Muscle of leg (tissue), 11 donors: ENCODE measurements around the gene MDFIC. TPM values are rescaled to one million over a fixed set of nuclear protein-coding genes. Genes with fewer than 3 reads are reported as not detected.

Experiments used
- DNase-seq: peaks from one replicate; pipeline ENCODE4 v3.0.0; 2013
- H3K27ac ChIP-seq: one replicate; pipeline ENCODE4 v1.5.1; 2013; ENCODE audit warnings: mild to moderate bottlenecking, low read length, control low read depth
- H3K27me3 ChIP-seq: one replicate; pipeline ENCODE4 v1.6.1; 2013; ENCODE audit warnings: low read length; ENCODE audit not compliant: control insufficient read depth, insufficient read depth
- H3K36me3 ChIP-seq: one replicate; pipeline ENCODE4 v1.6.1; 2013; ENCODE audit warnings: low read length; ENCODE audit not compliant: control insufficient read depth, insufficient read depth
- H3K4me1 ChIP-seq: one replicate; pipeline ENCODE4 v1.6.1; 2013; ENCODE audit warnings: low read length; ENCODE audit not compliant: control insufficient read depth, insufficient read depth
- H3K4me3 ChIP-seq: one replicate; pipeline ENCODE4 v1.5.1; 2013; ENCODE audit warnings: low read length, control low read depth
- H3K9me3 ChIP-seq: replicated peaks from 2 replicates; pipeline ENCODE4 v1.6.1; 2013; ENCODE audit warnings: low read depth, low read length; ENCODE audit not compliant: control insufficient read depth
- WGBS: methylation state at CpG from one replicate; pipeline ENCODE4 v1.1.5; 2013; ENCODE audit warnings: missing lambda C conversion rate; ENCODE audit not compliant: insufficient coverage; 5-methylcytosine and 5-hydroxymethylcytosine counted together
- polyA plus RNA-seq, 8 donors: library from polyadenylated mRNA; unstranded; fragments of 120-200 nt; gene quantifications; one replicate each; pipeline versions ENCODE4 v1.2.1 to v1.2.3, GENCODE V29; 2013; ENCODE audit warnings: inconsistent platforms in 1 of 8, low replicate concordance in 1 of 8; ENCODE audit not compliant: insufficient read length in 8 of 8, insufficient read depth in 1 of 8
- total RNA-seq: library from RNA; stranded (reverse); fragments of 120-200 nt; gene quantifications from one replicate; pipeline ENCODE4 v1.2.4, GENCODE V29; 2013

The MDFIC gene
- total and polyA plus RNA-seq, 9 donors = 24.5 to 44.3 (median 34.0) TPM

GRCh38 chr7:114943953-114944744, 22.3 kb downstream of the MDFIC start:
- WGBS = no CpG with 5 or more reads among the region's 3 CpGs

GRCh38 chr7:114944745-114945625, 23.1 kb downstream of the MDFIC start:
- Histone ChIP-seq H3K4me3 (peak overlapping the region; percentile 36), H3K4me1 (peaks cover 11% of the 10 kb centered on the region)
- DNase-seq = peak; percentile 98

More at GRCh38 chr7:114943953-114944744, 22.3 kb downstream of the MDFIC start:
- Histone ChIP-seq H3K36me3 (no peaks in the 10 kb centered on the region), H3K9me3 (no peaks in the 10 kb centered on the region), H3K4me1 (peaks cover 11% of the 10 kb centered on the region), H3K4me3 (peak overlapping the region; percentile 36), H3K27ac (peak overlapping the region; percentile 92), H3K27me3 (no peaks in the 10 kb centered on the region)
- no peak for DNase-seq

GRCh38 chr7:114949231-114949630, 27.3 kb downstream of the MDFIC start:
- H3K27me3 ChIP-seq = no peaks in the 10 kb centered on the region
- DNase-seq = no peak
- no peak overlapping the region for H3K27ac ChIP-seq
- no peaks in the 10 kb centered on the region for H3K9me3 ChIP-seq
- H3K36me3 ChIP-seq = no peaks in the 10 kb centered on the region
- peaks cover 16% of the 10 kb centered on the region for H3K4me1 ChIP-seq
- no CpG with 5 or more reads among the region's 1 CpG for WGBS
- no peak overlapping the region for H3K4me3 ChIP-seq

More at GRCh38 chr7:114944745-114945625, 23.1 kb downstream of the MDFIC start:
- no peaks in the 10 kb centered on the region for H3K27me3 ChIP-seq
- peak overlapping the region; percentile 92 for H3K27ac ChIP-seq
- H3K36me3 ChIP-seq = no peaks in the 10 kb centered on the region
- H3K9me3 ChIP-seq = no peaks in the 10 kb centered on the region
- 3% methylated on average over 11 of the region's 19 CpGs for WGBS

GRCh38 chr7:114952296-114952695, 30.4 kb downstream of the MDFIC start:
- Histone ChIP-seq H3K4me1 (peaks cover 7% of the 10 kb centered on the region), H3K9me3 (no peaks in the 10 kb centered on the region), H3K27ac (peak overlapping the region; percentile 52), H3K27me3 (no peaks in the 10 kb centered on the region), H3K4me3 (no peak overlapping the region), H3K36me3 (no peaks in the 10 kb centered on the region)
- DNase-seq = peak; percentile 66
- 30% methylated on average over 2 of the region's 3 CpGs for WGBS

- Histone ChIP-seq H3K27me3 (no peaks in the 10 kb centered on the region), H3K36me3 (no peaks in the 10 kb centered on the region), H3K4me3 (no peak overlapping the region), H3K4me1 (peaks cover 7% of the 10 kb centered on the region), H3K27ac (no peak overlapping the region), H3K9me3 (no peaks in the 10 kb centered on the region)
- DNase-seq = no peak
- no CpG with 5 or more reads among the region's 2 CpGs for WGBS
Observed at GRCh38 chr7:114953724-114954123, 31.8 kb downstream of the MDFIC start.

GRCh38 chr7:114956702-114957101, 34.8 kb downstream of the MDFIC start:
- Histone ChIP-seq H3K27me3 (no peaks in the 10 kb centered on the region), H3K4me3 (no peak overlapping the region), H3K36me3 (peaks cover 3% of the 10 kb centered on the region), H3K27ac (no peak overlapping the region), H3K4me1 (peaks cover 5% of the 10 kb centered on the region), H3K9me3 (no peaks in the 10 kb centered on the region)
- no peak for DNase-seq

- no peaks in the 10 kb centered on the region for H3K4me1 ChIP-seq
- H3K4me3 ChIP-seq = no peak overlapping the region
- H3K27me3 ChIP-seq = no peaks in the 10 kb centered on the region
- peaks cover 3% of the 10 kb centered on the region for H3K36me3 ChIP-seq
- no peaks in the 10 kb centered on the region for H3K9me3 ChIP-seq
- H3K27ac ChIP-seq = no peak overlapping the region
- no CpG with 5 or more reads among the region's 1 CpG for WGBS
- peak; percentile 49 for DNase-seq
Observed at GRCh38 chr7:114957444-114957843, 35.5 kb downstream of the MDFIC start.

GRCh38 chr7:114959931-114960330, 38.0 kb downstream of the MDFIC start:
- Histone ChIP-seq H3K27ac (no peak overlapping the region), H3K27me3 (no peaks in the 10 kb centered on the region), H3K9me3 (no peaks in the 10 kb centered on the region), H3K36me3 (peaks cover 3% of the 10 kb centered on the region), H3K4me1 (no peaks in the 10 kb centered on the region), H3K4me3 (no peak overlapping the region)
- WGBS = no CpG with 5 or more reads among the region's 3 CpGs
- DNase-seq = peak; percentile 40

- Histone ChIP-seq H3K27me3 (no peaks in the 10 kb centered on the region), H3K4me3 (no peak overlapping the region), H3K27ac (no peak overlapping the region), H3K4me1 (no peaks in the 10 kb centered on the region), H3K9me3 (no peaks in the 10 kb centered on the region), H3K36me3 (peaks cover 3% of the 10 kb centered on the region)
- no CpG with 5 or more reads among the region's 3 CpGs for WGBS
- no peak for DNase-seq
Observed at GRCh38 chr7:114962441-114962840, 40.5 kb downstream of the MDFIC start.

GRCh38 chr7:114966156-114966555, 44.3 kb downstream of the MDFIC start:
- no CpG with 5 or more reads among the region's 2 CpGs for WGBS
- no peaks in the 10 kb centered on the region for H3K9me3 ChIP-seq
- H3K4me3 ChIP-seq = no peak overlapping the region
- H3K27me3 ChIP-seq = no peaks in the 10 kb centered on the region
- peaks cover under 1% of the 10 kb centered on the region for H3K36me3 ChIP-seq
- no peak for DNase-seq
- no peaks in the 10 kb centered on the region for H3K4me1 ChIP-seq
- no peak overlapping the region for H3K27ac ChIP-seq
